T-helper 1 cell treated with Interleukin-12 subunit alpha and Interleukin-12 subunit beta and Interleukin-4 antibody, amounts not matched to agents 30 ng/mL and 1 ng/mL, for 36 hours (primary cell): ENCODE data around the gene NR2F2. TPM values are rescaled to one million over a fixed set of nuclear protein-coding genes. Genes with fewer than 3 reads are reported as not detected.

Experiments
- intact Hi-C: fragments of 100-400 bp; cut with micrococcal nuclease; formaldehyde crosslinking; loops from one replicate; pipeline ENCODE4 v1.15.1; 2024
- total RNA-seq: library from RNA; stranded (reverse); gene quantifications from 2 replicates; pipeline ENCODE4 v1.2.3, GENCODE V29; 2022

Gene NR2F2
- total RNA-seq, 1 donor from 2014 or later, result not detected

DNA sequence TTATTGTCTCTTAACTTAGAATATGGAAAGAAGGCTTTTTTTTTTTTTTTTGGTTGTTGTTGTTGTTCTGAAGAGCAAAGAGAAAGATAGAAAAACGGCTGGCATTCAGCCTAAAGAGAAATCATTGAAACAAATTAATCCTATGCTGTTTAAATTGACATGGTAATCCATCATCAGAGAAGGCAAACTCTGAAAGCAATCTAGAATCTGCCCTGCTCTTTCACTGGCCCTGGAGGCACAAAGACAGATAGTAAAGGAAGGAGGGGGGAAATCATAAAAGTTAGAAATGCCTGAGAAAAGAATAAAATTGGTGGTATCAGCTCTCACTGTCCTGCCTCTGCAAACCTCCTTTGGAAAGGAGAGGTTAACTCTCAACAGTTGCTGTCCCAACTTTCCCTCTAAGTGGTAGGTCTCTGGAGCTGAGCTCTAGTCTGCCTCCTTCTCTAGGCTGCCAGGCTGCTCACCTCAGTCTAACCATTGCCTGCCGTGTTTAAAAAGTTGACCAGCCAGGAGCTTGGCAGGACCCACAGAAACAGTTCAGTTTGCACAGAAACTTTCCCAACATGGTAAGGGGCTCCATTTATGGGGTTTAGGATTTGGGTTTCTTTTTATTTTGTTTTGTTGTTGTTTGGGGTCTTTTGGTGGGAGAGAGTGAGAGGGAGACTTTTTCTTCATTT, 13.4 kb upstream of the NR2F2 start:
- intact Hi-C loops, result no loop called here

DNA sequence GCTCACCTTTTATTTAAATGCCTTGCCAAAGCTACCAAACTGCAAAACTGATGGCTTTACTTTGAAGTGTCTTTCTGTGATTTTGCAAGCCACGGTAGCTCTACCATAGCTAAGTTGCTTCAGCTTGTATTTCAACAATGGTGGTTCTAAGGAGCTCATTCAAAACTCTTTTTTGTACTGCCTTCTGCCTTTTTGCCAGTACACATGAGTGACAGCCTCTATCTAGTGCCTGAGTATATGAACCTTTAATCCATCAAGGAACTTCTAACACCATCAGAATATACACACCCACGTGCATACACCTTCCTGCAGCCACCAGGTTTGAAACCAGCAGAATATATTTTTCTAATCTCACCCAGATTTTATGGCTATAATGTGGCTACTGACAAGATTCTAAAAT, 10.4 kb upstream of the NR2F2 start:
- intact Hi-C loops, result loop anchor here (5.0 to 10.0 kb wide), 2 partner anchors 37 to 1855 kb away; no protein-coding TSS in a partner anchor

DNA sequence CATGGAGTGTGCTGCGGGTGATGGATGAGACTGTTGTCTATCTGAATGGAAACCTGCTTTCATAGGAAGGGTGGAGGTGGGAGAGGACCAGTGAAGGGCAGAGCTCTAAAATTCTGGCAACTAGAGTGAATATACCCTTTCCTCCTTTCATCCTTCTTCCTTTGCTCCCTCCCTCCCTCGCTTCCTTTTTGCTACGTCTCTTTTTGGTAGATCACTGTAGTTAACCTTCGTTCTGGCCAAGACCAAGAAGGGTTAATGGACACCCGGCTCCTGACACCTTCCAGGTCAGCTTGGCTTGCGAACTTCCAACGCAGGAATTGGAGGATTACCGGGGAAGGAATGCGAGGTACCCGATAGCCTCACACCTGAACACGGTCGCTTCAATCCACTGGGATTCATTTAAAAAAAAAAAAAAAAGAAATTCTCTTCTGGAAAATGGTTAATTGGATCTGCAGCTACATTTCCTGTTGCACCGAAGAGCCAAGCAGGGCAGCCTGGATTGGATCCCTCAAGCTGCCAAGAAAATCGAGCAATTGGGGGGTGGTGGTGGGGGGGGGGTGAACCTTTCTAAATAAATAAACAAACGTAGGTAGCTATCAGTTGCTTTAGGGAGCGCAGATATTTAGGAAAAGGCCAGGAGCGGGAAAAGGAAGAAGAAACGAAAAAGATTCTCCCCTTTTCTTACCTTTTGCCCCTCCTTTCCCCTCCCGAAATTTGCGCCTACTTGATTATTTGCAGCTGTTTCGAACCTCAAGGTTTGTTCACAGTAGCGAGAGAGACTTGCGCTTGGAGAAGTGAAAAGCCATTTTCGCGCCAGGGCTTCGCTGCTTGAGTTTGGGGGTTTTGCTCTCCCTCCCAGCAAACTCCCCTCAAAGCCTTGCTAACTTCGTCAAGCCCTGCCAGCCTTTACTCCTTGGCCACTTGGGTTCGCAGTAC, 9.5 kb upstream of the NR2F2 start:
- intact Hi-C loops, result loop anchor here (5.0 to 10.0 kb wide), 2 partner anchors 36 to 1854 kb away; no protein-coding TSS in a partner anchor

DNA sequence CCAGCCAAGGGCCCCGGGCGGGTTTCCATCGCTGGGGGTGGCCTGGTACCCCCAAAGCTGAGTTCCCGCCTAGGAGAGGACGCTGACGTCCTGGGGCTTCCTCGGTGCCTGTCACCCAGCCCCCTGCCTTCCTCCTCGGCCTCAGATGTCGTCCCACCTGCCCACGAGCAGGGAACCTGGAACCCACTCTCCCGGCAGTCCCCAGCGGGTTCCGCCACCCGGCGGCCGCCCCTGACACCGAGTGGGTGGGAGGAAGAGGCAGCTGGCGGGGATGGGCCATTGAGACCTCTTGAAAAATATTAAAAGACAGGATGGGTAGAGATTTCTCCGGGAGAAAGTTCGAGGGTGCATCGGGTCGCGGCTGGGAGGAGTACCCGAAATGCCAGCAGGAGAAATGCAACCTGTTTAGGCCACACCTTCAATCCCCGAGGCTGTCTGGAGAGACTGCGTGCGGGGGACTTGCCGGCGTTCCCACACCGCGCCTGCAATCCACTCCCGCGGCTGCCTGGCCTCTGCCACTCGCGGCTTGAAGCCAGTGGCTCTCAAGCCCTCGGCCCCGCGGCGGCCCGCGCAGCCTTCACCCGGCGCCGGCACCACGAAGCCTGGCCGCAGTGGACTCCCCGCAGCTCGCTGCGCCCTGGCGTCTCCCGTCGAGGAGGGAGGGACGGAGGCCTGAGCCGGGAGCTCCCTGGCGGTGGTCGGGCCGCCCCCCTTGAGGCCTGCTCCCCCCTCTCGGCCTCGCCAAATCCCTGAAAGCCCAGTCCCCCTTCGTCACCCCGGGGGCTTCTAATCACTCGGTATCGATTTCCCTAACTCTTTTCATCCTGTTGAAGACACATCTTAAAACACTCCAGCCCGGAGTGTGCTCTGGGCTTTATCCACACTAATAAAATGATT, 8.6 kb upstream of the NR2F2 start:
- intact Hi-C loops, result loop anchor here (5.0 to 10.0 kb wide), 2 partner anchors 35 to 1853 kb away; no protein-coding TSS in a partner anchor

DNA sequence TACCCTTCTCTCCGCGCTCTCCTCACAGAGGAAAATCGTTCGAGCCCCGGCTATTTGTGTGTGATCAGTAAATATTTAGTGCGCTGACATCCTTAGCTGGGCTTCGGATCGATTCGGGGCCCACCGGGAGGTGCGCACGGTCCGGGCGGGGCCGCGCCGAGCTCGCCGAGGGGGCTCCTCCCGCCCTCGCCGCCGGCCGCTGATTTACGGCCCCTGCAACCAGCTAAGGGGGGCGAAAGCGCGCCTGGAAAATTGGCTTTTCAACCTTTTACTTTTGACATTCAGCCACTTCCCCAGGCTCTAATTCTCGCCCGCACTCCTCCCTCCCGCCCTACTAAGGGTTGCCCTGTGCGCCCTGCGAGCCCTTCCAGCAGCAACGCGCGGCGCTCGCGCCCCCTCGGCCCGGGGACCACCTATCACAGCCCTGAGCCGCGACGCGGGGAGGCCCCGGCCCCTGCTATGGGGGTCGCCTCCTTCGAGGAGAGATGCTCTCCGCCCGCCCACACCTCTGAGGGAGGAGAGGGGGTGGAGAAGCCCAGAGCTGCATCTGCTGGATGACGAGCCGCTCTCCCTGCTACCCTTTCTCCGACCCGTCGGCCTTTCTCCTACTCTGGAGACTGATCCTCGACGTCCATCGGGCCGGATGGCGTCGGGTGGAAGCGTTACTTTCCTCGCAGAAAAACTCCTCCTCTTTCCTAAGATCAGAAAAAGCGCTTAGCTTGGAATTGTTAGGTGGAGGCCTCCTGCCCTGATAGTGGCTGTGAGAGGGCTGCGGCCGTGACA, 7.8 kb upstream of the NR2F2 start:
- intact Hi-C loops, result loop anchor here (5.0 to 10.0 kb wide), 2 partner anchors 35 to 1852 kb away; no protein-coding TSS in a partner anchor

DNA sequence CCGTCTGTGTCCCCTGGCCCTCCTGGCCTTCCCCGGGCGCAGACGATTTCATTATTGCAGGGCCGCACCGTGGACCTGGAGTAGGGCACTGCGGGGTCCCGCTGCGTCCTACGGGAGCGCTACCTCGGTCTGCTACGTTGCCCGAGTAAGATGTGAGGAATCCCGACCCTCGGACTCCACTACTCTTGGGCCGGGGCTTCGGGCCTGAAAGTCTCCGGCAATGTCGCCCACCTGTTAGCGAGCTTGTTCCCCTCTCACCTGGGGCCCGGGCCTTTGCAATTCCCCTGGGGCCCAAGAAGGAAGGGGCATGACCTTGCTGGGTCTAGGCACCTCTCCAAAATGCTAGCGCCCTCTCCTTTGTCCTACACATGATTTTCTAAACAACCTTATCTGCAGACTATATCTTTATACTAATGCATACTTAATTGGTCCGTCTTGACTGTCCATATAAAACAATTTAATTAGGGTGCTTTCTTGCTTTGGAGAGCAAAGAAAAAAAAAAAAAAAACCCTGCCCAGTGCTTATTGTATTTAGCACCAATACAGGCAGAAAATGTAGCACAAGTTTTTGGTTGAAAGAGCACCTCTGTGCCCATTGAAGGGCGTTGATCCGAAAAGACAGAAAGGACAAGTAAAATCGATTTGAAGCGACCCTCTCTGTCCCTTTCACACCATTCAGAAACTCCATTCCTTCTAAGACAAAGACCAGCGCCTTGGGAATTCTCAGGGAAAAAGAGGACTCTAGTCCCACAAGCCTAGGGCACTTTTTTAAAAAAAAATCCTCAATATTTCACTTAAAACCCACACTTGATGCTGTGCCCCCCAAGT, 7.0 kb upstream of the NR2F2 start:
- intact Hi-C loops, result loop anchor here (5.0 to 10.0 kb wide), 2 partner anchors 34 to 1851 kb away; no protein-coding TSS in a partner anchor

DNA sequence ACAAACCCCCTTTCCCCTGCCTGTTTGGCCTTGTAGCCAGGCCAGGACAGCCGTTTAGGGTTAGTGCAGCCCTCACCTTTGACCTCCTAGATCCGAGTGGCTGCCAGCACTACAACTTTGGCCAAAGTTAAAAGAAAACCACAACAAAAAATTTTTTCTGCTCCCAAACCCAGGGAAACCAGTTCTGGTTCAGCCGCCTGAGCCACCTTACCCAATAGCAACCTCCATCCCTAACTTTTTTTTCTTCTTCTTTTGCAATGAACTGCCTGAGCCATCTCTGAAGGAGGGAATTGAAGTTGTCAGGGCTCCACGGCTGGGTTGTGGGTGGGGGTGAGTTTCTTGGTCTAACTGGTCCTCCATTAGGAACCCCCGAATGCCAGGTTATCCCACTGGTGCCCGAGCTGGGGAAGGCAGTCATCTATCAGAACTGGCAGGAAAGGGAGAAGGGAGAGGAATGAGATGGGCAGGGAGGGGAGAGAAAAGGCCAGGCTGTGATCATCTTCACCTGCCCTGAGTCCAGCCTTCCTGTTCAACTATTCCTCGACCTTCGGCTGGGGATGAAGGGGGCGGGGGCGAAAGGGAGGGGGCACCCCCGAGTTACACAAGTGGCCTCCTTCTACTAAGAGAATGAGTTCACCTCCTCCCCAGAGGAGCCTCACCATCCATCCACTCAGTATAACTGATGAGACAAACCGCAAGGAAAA, 6.2 kb upstream of the NR2F2 start:
- intact Hi-C loops, result loop anchor here (5.0 to 10.0 kb wide), 2 partner anchors 33 to 1850 kb away; no protein-coding TSS in a partner anchor

DNA sequence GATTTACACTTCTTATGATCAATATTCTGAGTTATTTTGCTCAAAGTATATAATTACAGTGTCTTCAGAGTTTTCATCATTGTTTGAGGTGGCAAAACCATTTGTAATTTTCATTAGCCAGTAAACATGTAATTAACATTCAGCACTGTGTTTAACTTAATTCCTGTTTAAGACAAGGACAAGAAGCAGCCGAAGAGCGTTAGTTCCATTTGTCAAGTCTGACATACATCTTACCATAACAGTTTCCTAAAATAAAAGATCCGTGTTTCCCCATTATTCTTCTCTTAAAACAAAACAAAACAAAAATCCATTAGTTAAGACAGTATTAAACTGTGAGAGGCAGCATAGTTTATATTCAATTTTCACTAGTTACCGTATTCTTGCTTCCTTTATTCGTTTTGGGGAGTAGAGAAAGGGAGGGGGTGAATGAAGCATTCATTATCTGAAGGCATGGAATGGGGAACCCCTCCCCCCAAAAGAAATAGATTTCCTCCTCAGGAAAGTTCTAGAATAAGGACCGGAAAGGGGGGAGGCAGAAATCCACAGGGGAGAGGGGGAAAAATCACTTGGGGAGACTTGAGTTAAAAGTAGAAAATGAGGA, 5.5 kb upstream of the NR2F2 start:
- intact Hi-C loops, result loop anchor here (5.0 to 10.0 kb wide), 5 partner anchors 32 to 1850 kb away; no protein-coding TSS in a partner anchor

DNA sequence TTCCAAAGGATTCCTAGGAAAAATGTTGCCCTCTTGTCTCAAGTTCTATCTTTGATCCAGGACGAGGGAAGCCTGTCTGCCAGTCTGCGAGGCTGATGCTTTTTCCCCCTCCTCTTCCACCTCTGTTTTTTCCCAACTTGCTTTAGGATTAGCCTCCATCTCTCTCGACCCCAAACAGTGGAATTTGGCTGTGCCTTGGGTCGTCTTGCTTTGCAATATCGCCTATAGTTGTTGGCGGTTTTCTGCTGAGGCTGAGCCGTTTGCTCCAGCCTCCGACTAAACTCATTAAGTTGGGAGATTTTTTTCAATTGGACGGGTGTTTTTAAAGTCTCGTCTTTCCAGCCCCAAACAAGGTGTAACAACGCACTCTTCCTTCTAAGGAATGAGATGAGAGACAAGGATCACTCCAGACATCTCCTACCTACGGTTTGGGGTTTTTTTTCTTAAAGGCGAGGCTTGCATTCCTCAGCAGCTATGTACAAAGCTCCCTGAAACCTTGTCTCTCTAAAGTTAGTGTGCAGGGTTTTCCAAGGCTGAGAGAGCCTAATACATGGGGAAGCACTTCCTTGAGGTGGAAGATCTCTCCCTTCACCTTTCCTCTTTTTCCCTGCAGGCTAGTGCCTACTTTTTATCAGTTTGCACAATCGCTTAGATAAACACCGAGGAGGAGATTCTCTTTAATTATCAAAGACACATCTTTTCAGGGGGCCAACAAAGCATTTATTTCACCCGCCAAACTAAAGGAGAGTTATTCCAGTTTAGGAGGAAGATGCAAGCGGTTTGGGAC, 4.8 kb upstream of the NR2F2 start:
- intact Hi-C loops, result loop anchor here (5.0 to 10.0 kb wide), 4 partner anchors 1068 to 1849 kb away; no protein-coding TSS in a partner anchor

DNA sequence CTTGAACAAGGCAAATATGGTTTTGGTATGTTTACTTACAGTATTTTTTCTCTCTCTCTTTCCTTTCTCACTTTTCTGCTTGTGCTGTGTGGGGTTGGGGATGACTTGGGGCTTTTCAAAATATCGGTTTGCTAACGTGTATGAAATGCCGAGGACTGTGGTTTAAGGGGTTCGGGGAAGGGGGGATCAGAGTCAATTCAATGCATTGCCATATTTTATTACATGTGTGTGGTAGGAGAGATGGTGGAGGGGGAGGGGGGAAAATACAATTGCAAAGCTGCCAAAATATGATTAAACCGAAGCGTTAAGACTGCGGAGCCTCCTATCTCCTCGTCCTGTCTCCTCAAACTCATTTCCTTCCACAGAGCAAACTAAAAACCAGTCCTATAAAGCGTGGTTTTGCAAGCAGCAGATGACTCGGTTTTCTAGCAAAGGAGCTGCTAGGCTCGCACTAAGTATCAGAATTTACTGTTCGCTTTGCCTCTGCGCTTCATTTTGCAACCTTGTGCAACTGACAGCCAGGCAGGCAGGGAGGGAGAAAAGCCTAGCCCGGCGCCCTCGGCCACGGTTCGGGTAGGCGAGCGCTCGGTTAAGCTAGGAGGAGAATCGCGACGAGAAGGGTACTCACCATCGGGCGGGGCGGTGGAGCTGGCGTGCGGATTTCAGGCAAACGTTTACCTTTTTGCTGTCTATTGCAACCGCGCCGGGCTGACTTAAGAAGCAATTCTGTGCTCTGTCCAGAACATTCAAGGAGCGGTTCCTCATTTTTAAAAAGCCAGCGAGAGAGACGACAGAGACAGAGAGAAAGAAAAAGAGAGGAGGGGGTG, 4.0 kb upstream of the NR2F2 start:
- intact Hi-C loops, result loop anchor here (1.0 to 10.0 kb wide), 5 partner anchors 909 to 1848 kb away; no protein-coding TSS in a partner anchor

DNA sequence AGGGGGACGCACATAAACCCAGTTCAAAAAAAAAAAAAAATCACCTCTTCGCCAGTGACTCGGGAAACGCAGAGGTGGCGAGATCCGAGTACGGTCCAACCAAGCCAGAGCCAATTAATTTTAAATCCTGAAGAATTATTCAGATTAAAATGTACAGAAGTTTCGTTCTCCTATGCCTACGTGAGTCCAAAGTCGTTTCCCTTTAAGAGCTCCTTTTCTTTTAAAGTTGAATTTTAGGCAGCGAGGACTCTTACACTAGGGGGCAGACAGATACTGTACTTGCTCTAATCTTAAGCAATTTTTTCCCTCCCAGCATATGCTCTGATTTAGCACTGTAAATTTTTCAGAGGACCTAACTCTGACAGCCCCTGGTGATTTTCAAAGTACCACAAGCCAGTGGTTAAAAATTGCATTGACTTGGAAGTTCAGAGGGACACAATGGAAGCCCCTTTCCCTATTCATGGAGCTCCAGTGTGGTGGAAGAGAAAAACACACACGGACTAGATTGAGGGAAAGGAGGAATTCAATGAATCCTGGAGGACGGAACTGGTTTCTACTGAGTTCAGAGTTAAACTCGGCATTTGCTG, 3.3 kb upstream of the NR2F2 start:
- intact Hi-C loops, result loop anchor here (1.0 to 10.0 kb wide), 5 partner anchors 908 to 1848 kb away; no protein-coding TSS in a partner anchor

DNA sequence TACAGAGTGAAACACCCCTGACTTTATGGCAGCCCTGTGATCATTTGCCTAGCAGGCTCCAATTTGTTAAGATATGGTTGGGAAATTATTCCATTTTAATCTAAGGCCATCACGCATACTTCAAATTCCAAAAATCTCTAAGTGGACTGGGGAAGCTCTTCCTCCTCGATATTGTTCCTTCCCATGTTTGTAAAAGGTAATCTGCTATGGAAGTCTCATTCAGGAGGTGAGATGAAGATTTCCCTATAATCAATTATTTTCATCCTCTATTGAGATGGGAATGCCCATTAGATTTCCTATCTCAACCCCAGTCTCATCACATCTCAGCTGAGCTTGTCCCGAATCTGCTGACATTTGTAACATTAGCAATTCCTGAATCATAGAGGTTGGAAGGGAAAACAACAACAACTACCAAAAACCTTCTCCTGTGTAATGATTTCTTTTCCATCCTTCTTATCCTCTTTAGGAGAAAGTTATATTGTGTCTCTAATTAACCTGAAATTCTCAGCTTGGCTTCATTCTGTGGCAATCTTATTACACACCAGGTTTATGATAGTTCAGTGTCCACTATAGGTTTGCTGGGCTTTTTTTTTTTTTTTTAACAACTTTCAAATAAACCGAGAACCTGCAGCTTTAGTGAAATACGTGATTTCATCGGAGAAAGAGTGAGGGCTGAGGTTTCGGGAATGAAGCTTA, 2.2 kb upstream of the NR2F2 start:
- intact Hi-C loops, result loop anchor here (5.0 to 10.0 kb wide), 4 partner anchors 1071 to 1846 kb away; no protein-coding TSS in a partner anchor

DNA sequence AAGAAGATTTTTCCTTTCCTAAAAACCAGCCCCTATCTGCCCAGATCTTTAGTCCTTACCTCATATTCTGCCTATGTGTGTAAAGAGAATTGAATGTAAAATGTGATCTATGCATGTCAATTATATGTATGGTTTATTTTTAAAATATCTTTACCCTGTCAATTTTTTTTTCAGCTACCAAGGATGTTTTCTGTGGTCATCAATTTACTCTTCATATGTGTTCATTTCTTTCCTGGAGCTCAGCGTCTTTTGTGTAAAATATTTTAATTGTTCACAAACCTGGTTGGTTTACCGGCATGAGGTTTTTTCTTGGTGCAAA, 1.7 kb upstream of the NR2F2 start:
- intact Hi-C loops, result loop anchor here (5.0 to 10.0 kb wide), 4 partner anchors 1072 to 1846 kb away; no protein-coding TSS in a partner anchor

DNA sequence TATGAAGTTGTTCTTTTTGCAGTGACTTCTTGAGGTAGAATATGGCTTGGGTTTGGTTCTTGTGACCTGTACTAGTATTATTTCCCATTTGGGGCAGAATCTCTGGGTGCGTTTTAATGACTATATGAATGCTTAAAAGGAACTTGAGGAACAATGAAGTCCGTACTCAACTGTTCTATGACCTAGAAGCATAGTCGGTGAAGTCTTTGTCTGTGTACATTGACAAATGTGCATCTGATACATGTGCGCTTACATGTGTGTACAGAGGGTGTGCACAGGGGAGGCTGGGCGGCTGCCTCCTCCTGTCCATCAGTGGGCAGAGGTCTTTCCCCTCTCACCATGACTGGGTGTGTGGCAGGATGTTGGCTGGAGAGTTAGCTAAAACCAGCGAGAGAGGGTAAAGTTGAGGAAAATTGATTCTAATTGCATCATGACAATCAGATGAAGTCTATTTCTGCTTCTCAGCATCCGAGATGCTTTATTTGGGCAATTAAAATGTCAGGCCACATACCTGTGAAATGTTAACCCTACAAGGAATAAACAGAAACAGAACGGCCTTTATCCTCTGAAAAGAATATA, 1.0 kb upstream of the NR2F2 start:
- intact Hi-C loops, result loop anchor here (5.0 to 10.0 kb wide), 4 partner anchors 1072 to 1845 kb away; no protein-coding TSS in a partner anchor

DNA sequence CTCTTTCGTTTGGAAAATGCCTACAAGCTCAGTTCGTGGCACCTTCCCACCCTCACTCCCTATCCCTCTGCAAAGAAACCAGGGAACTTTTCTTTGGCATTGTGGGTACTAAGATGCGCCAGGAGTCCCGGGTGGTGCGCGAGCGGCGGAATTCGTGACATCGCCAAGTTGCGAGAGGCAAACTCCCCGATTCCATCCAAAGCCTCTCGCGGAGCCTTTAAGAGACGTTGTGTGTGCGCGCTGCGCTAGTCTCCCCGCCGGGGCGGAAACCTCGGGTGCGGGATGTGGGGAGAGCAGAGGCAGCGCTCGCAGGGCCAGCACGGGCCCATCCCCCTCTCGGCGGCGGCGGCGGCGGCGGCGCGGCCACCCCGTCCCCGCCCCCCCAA, 443 bp upstream of the NR2F2 start:
- intact Hi-C loops, result loop anchor here (1.0 to 10.0 kb wide), 4 partner anchors 12 to 495 kb away; no protein-coding TSS in a partner anchor
